Testis (tissue), 2 donors: Measurements from ENCODE around the gene SLC26A8.

Source experiments
- POLR2A ChIP-seq: fragments of 450-650 bp; IDR thresholded peaks from one replicate; pipeline ENCODE4 v1.6.1; 2017; ENCODE audit warnings: antibody characterized with exemption, mild to moderate bottlenecking, moderate library complexity
- TF ChIP-seq, protein P1 (sequence below), 3 experiments: fragments of 450-650 bp in 2 of 3; fragments of 200-600 bp in 1 of 3; sonication (generic) in 1 of 3; IDR thresholded peaks; one replicate each; pipeline ENCODE4 v1.5.1; 2016 to 2019; ENCODE audit warnings: antibody characterized with exemption in 3 of 3, mild to moderate bottlenecking in 2 of 3, moderate library complexity in 1 of 3

DNA sequence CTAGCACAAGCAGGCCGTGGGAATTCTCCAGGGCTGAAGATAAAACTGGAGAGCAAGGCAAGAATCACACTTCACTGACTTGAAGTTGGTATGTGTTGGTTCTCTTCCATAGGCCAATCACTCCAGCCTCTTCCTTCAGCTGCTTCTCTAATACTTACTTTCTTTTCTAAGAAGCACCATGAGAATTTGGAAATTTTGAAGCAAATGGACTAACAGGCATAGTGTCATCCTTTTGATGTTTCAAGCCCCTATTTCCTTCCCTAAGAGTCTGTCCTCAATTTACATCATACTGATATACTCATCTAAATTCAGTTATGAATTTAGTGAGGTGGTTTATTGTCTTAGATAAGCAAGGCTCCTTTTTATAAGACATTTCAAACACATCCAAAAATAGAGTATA lies 24.0 kb downstream of the SLC26A8 start:
- TF ChIP-seq POLR2A: no peak
- TF ChIP-seq, protein P1, sequence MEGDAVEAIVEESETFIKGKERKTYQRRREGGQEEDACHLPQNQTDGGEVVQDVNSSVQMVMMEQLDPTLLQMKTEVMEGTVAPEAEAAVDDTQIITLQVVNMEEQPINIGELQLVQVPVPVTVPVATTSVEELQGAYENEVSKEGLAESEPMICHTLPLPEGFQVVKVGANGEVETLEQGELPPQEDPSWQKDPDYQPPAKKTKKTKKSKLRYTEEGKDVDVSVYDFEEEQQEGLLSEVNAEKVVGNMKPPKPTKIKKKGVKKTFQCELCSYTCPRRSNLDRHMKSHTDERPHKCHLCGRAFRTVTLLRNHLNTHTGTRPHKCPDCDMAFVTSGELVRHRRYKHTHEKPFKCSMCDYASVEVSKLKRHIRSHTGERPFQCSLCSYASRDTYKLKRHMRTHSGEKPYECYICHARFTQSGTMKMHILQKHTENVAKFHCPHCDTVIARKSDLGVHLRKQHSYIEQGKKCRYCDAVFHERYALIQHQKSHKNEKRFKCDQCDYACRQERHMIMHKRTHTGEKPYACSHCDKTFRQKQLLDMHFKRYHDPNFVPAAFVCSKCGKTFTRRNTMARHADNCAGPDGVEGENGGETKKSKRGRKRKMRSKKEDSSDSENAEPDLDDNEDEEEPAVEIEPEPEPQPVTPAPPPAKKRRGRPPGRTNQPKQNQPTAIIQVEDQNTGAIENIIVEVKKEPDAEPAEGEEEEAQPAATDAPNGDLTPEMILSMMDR (IDR thresholded peaks at IDR 0.05): no peak
